Parathyroid adenoma (tissue), 2 donors: ENCODE data around the gene PKM.

Source experiments
- H2AFZ ChIP-seq: fragments of 300-600 bp; sonication (generic); one replicate; pipeline ENCODE4 v1.7.0; 2017; ENCODE audit warnings: antibody characterized with exemption, mild to moderate bottlenecking
- H3K27ac ChIP-seq: fragments of 300-600 bp; sonication (generic); one replicate; pipeline ENCODE4 v1.7.0; 2017
- H3K27me3 ChIP-seq: fragments of 300-600 bp; sonication (generic); one replicate; pipeline ENCODE4 v1.7.0; 2017; ENCODE audit warnings: low read length; ENCODE audit not compliant: control insufficient read depth, insufficient read depth
- H3K36me3 ChIP-seq: fragments of 300-600 bp; sonication (generic); one replicate; pipeline ENCODE4 v1.7.0; 2017; ENCODE audit warnings: low read length; ENCODE audit not compliant: control insufficient read depth, insufficient read depth
- H3K4me1 ChIP-seq: fragments of 300-600 bp; sonication (generic); one replicate; pipeline ENCODE4 v1.7.0; 2017; ENCODE audit warnings: control low read depth
- H3K4me2 ChIP-seq: fragments of 300-600 bp; sonication (generic); one replicate; pipeline ENCODE4 v1.7.0; 2017; ENCODE audit warnings: low read length
- H3K4me3 ChIP-seq: fragments of 300-600 bp; sonication (generic); one replicate; pipeline ENCODE4 v1.7.0; 2017; ENCODE audit warnings: low read depth, low read length
- H3K79me2 ChIP-seq: fragments of 300-600 bp; sonication (generic); one replicate; pipeline ENCODE4 v1.7.0; 2017; ENCODE audit warnings: control low read depth
- H3K9ac ChIP-seq: fragments of 300-600 bp; sonication (generic); one replicate; pipeline ENCODE4 v1.7.0; 2017; ENCODE audit warnings: mild to moderate bottlenecking
- H3K9me3 ChIP-seq: fragments of 300-600 bp; sonication (generic); one replicate; pipeline ENCODE4 v1.7.0; 2017; ENCODE audit warnings: low read length; ENCODE audit not compliant: control insufficient read depth
- CTCF ChIP-seq: fragments of 300-600 bp; sonication (generic); IDR thresholded peaks from one replicate; pipeline ENCODE4 v1.7.0; 2017; ENCODE audit warnings: antibody characterized with exemption, mild to moderate bottlenecking
- donor health status: primary hyperparathyroidism.

Gene PKM

GRCh38 chr15:72227720-72228119 lies 3.3 kb downstream of the PKM start:
- Histone ChIP-seq H3K4me2 (no peak overlapping the region), H3K9ac (no peak overlapping the region), H2AFZ (no peak overlapping the region), H3K79me2 (peaks cover 31% of the 10 kb centered on the region), H3K36me3 (no peaks in the 10 kb centered on the region), H3K4me3 (no peak overlapping the region), H3K9me3 (no peaks in the 10 kb centered on the region), H3K27me3 (no peaks in the 10 kb centered on the region), H3K4me1 (peaks cover 7% of the 10 kb centered on the region), H3K27ac (no peak overlapping the region)
- TF ChIP-seq CTCF, result no peak

GRCh38 chr15:72227192-72227586 lies 3.8 kb downstream of the PKM start:
- H3K4me2 ChIP-seq, result no peak overlapping the region
- no peak overlapping the region for H3K4me3 ChIP-seq
- H3K27ac ChIP-seq, result no peak overlapping the region
- TF ChIP-seq CTCF, result no peak
- H3K9me3 ChIP-seq, result no peaks in the 10 kb centered on the region
- peaks cover 5% of the 10 kb centered on the region for H3K4me1 ChIP-seq
- H3K79me2 ChIP-seq, result peaks cover 31% of the 10 kb centered on the region
- no peak overlapping the region for H2AFZ ChIP-seq
- no peaks in the 10 kb centered on the region for H3K27me3 ChIP-seq
- H3K36me3 ChIP-seq, result no peaks in the 10 kb centered on the region
- H3K9ac ChIP-seq, result no peak overlapping the region

- Histone ChIP-seq H2AFZ (no peak overlapping the region), H3K4me1 (no peaks in the 10 kb centered on the region), H3K79me2 (peaks cover 38% of the 10 kb centered on the region), H3K9me3 (no peaks in the 10 kb centered on the region), H3K36me3 (no peaks in the 10 kb centered on the region), H3K27ac (no peak overlapping the region), H3K27me3 (no peaks in the 10 kb centered on the region), H3K4me3 (no peak overlapping the region), H3K9ac (no peak overlapping the region), H3K4me2 (no peak overlapping the region)
- TF ChIP-seq CTCF, result no peak
These were observed 7.7 kb downstream of the PKM start for GRCh38 chr15:72223278-72223677.

GRCh38 chr15:72222393-72222792 lies 8.6 kb downstream of the PKM start:
- Histone ChIP-seq H3K79me2 (peaks cover 38% of the 10 kb centered on the region), H3K4me2 (no peak overlapping the region), H3K27ac (no peak overlapping the region), H3K27me3 (no peaks in the 10 kb centered on the region), H3K4me1 (no peaks in the 10 kb centered on the region), H3K9ac (no peak overlapping the region), H3K36me3 (no peaks in the 10 kb centered on the region), H3K9me3 (no peaks in the 10 kb centered on the region), H3K4me3 (no peak overlapping the region), H2AFZ (no peak overlapping the region)
- no peak for TF ChIP-seq CTCF

- H3K36me3 ChIP-seq, result no peaks in the 10 kb centered on the region
- no peaks in the 10 kb centered on the region for H3K9me3 ChIP-seq
These were observed 10.3 kb downstream of the PKM start for GRCh38 chr15:72220687-72221086.

More at GRCh38 chr15:72220687-72221086, 10.3 kb downstream of the PKM start:
- no peaks in the 10 kb centered on the region for H3K27me3 ChIP-seq
- H2AFZ ChIP-seq, result no peak overlapping the region
- H3K4me1 ChIP-seq, result no peaks in the 10 kb centered on the region
- no peak overlapping the region for H3K4me2 ChIP-seq
- H3K79me2 ChIP-seq, result peaks cover 26% of the 10 kb centered on the region
- no peak overlapping the region for H3K27ac ChIP-seq
- TF ChIP-seq CTCF, result no peak
- H3K4me3 ChIP-seq, result no peak overlapping the region
- H3K9ac ChIP-seq, result no peak overlapping the region
